ENCODE data around the gene ALPL. TPM values are rescaled to one million over a fixed set of nuclear protein-coding genes. Genes with fewer than 3 reads are reported as not detected.

Gene ALPL
- total and polyA plus RNA-seq, 9 donors, result 1.2 to 9.2 (median 3.8) TPM

DNA sequence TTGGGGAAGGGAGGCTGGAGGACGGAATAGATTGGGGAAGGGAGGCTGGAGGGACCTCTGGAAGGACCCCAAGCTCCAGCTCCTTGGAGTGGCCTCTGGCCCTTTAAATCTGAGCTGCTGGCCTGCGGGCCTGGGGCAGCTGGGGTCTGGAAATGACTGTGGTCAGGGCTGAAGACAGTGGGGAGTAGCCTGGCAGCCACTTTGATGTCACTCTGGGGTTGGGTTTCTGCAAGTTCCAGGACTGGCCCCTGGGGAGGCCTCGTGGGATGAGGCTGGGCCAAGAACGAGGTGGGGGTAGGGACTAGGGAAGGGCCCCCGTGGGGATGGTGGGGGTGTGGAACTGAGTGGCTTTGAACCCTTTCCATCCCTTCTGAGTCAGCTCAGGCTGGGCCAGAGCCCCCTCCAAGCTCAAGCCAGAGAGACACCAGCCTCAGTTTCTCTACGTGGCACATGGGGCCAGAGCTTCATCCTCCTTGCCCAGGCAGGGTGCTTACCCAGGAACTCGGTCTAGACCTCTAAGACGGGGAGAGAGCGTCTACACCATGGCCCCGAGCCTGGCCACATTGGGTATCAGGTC is 59.7 kb downstream of the ALPL start:
- H3K27me3 ChIP-seq, result no peaks in the 10 kb centered on the region
- no peaks in the 10 kb centered on the region for H3K9me3 ChIP-seq
- intact Hi-C loops (cut with DNase I), result no loop called here
- TF ChIP-seq CTCF (IDR thresholded peaks at IDR 0.05), result no peak
- no peak for TF ChIP-seq POLR2A (IDR thresholded peaks at IDR 0.05)
- no peak for TF ChIP-seq EP300 (IDR thresholded peaks at IDR 0.05)
- no peak overlapping the region for H3K27ac ChIP-seq
- H3K36me3 ChIP-seq, result no peaks in the 10 kb centered on the region
- no peaks in the 10 kb centered on the region for H3K4me1 ChIP-seq (ENCODE audit: insufficient read depth)
- 72 to 78% (median 74%) methylated on average over 10 of the region's 10 CpGs for WGBS, 3 donors
- no peak for DNase-seq
- no peak overlapping the region for H3K4me3 ChIP-seq

GRCh38 chr1:21569820-21570527 is 60.8 kb downstream of the ALPL start:
- DNase-seq, result no peak
- intact Hi-C loops (cut with DNase I), result no loop called here
- 69 to 79% (median 78%) methylated on average over 10 of the region's 10 CpGs for WGBS, 3 donors
- Histone ChIP-seq H3K9me3 (no peaks in the 10 kb centered on the region), H3K27me3 (no peaks in the 10 kb centered on the region), H3K4me3 (no peak overlapping the region), H3K36me3 (no peaks in the 10 kb centered on the region), H3K4me1 (ENCODE audit: insufficient read depth) (peaks cover 5% of the 10 kb centered on the region), H3K27ac (no peak overlapping the region)
- no peak for TF ChIP-seq CTCF (IDR thresholded peaks at IDR 0.05)
- no peak for TF ChIP-seq POLR2A (IDR thresholded peaks at IDR 0.05)
- TF ChIP-seq EP300 (IDR thresholded peaks at IDR 0.05), result no peak

- Histone ChIP-seq H3K27me3 (no peaks in the 10 kb centered on the region), H3K9me3 (no peaks in the 10 kb centered on the region), H3K4me1 (ENCODE audit: insufficient read depth) (peaks cover 6% of the 10 kb centered on the region), H3K4me3 (no peak overlapping the region), H3K36me3 (no peaks in the 10 kb centered on the region), H3K27ac (no peak overlapping the region)
- TF ChIP-seq CTCF (IDR thresholded peaks at IDR 0.05), result no peak
- no peak for TF ChIP-seq EP300 (IDR thresholded peaks at IDR 0.05)
- 84 to 91% (median 90%) methylated on average over 5 of the region's 5 CpGs for WGBS, 3 donors
- DNase-seq, result no peak
- intact Hi-C loops (cut with DNase I), result no loop called here
Observed at GRCh38 chr1:21570528-21570875, 61.3 kb downstream of the ALPL start.

DNA sequence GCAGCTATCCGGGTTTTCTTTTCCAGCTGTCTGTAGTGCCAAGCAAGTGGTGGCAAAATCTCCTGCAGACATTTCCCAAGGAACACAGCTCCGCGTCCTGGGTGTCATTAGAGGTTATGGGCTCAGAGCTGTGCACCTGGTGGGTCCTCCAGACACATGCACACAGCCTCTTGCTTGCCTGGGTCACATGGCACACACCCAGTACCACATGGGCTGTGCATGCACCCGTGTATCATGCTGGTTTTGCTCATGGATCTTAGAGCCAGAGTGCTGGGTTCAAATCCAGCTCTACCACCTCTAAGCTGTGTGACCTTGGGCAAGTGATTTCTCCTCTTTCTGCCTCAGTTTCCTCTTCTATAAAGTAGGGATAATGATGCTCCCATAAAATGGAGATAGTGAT is 61.7 kb downstream of the ALPL start:
- TF ChIP-seq CTCF (IDR thresholded peaks at IDR 0.05) (no peak), POLR2A (IDR thresholded peaks at IDR 0.05) (no peak), EP300 (IDR thresholded peaks at IDR 0.05) (no peak)
- WGBS, 3 donors, result 72 to 79% (median 73%) methylated on average over 4 of the region's 4 CpGs

More for the DNA sequence above, 61.7 kb downstream of the ALPL start:
- Histone ChIP-seq H3K4me3 (no peak overlapping the region), H3K36me3 (no peaks in the 10 kb centered on the region), H3K27ac (no peak overlapping the region), H3K9me3 (no peaks in the 10 kb centered on the region), H3K4me1 (ENCODE audit: insufficient read depth) (peaks cover 6% of the 10 kb centered on the region), H3K27me3 (no peaks in the 10 kb centered on the region)
- DNase-seq, result no peak
- intact Hi-C loops (cut with DNase I), result no loop called here

Measured in ovary (tissue), 9 donors.